Nephron (organoid): Measurements from ENCODE around the gene SLC25A4.
A peak's percentile ranks its signal among the peaks of the same experiment; 100 is the strongest.

Source experiments
- H3K27ac Mint-ChIP-seq, 3 experiments: 2 replicates each; pipeline ENCODE4 v1.8.0; 2020; ENCODE audit warnings: mixed read lengths in 3 of 3, mild to moderate bottlenecking in 2 of 3, moderate library complexity in 1 of 3
- H3K27me3 Mint-ChIP-seq: 2 replicates; pipeline ENCODE4 v1.8.0; 2021; ENCODE audit warnings: low read depth, mild to moderate bottlenecking, moderate library complexity, mixed read lengths
- H3K36me3 Mint-ChIP-seq: 2 replicates; pipeline ENCODE4 v1.8.0; 2020; ENCODE audit warnings: low read depth, mixed read lengths
- H3K4me1 Mint-ChIP-seq: 2 replicates; pipeline ENCODE4 v1.8.0; 2020; ENCODE audit warnings: mixed read lengths
- H3K4me3 Mint-ChIP-seq, 3 experiments: 2 replicates each; pipeline ENCODE4 v1.8.0; 2020; ENCODE audit warnings: mild to moderate bottlenecking in 3 of 3, mixed read lengths in 3 of 3, moderate library complexity in 2 of 3
- H3K9me3 Mint-ChIP-seq: 2 replicates; pipeline ENCODE4 v1.8.0; 2020; ENCODE audit warnings: mixed read lengths
- CTCF ChIP-seq, 3 experiments: fragments of 200-600 bp; sonication (generic); IDR thresholded peaks; one replicate each; pipeline ENCODE4 v1.5.0; 2021; ENCODE audit warnings: antibody characterized with exemption in 3 of 3; ENCODE audit not compliant: unreplicated experiment in 3 of 3

The SLC25A4 gene

GRCh38 chr4:185167234-185167633 is 24.2 kb downstream of the SLC25A4 start:
- no peaks in the 10 kb centered on the region for H3K27me3 Mint-ChIP-seq
- peaks cover 4% of the 10 kb centered on the region for H3K4me1 Mint-ChIP-seq
- no peak for TF ChIP-seq CTCF (IDR thresholded peaks at IDR 0.05; ENCODE audit: unreplicated experiment in 3 of 3)
- H3K4me3 Mint-ChIP-seq: no peak overlapping the region
- no peaks in the 10 kb centered on the region for H3K9me3 Mint-ChIP-seq
- peaks cover 37% of the 10 kb centered on the region for H3K36me3 Mint-ChIP-seq
- H3K27ac Mint-ChIP-seq: no peak overlapping the region

- Mint-ChIP-seq H3K4me3 (no peak overlapping the region), H3K27ac (no peak overlapping the region), H3K4me1 (no peaks in the 10 kb centered on the region), H3K36me3 (peaks cover 46% of the 10 kb centered on the region), H3K27me3 (no peaks in the 10 kb centered on the region), H3K9me3 (no peaks in the 10 kb centered on the region)
- TF ChIP-seq CTCF (IDR thresholded peaks at IDR 0.05; ENCODE audit: unreplicated experiment in 3 of 3): no peak
Measured at GRCh38 chr4:185171373-185172071, 28.5 kb downstream of the SLC25A4 start.

GRCh38 chr4:185179488-185179887 is 36.4 kb downstream of the SLC25A4 start:
- TF ChIP-seq CTCF (IDR thresholded peaks at IDR 0.05; ENCODE audit: unreplicated experiment in 3 of 3): no peak
- Mint-ChIP-seq H3K27ac (no peak overlapping the region), H3K36me3 (peaks cover 15% of the 10 kb centered on the region), H3K27me3 (no peaks in the 10 kb centered on the region), H3K9me3 (no peaks in the 10 kb centered on the region), H3K4me1 (no peaks in the 10 kb centered on the region), H3K4me3 (no peak overlapping the region)

- Mint-ChIP-seq H3K27ac (no peak overlapping the region), H3K4me1 (peaks cover 6% of the 10 kb centered on the region), H3K4me3 (no peak overlapping the region), H3K9me3 (no peaks in the 10 kb centered on the region), H3K27me3 (no peaks in the 10 kb centered on the region), H3K36me3 (peaks cover 11% of the 10 kb centered on the region)
- TF ChIP-seq CTCF (IDR thresholded peaks at IDR 0.05; ENCODE audit: unreplicated experiment in 3 of 3): no peak
Measured at GRCh38 chr4:185182239-185182638, 39.2 kb downstream of the SLC25A4 start.

GRCh38 chr4:185183622-185184281 is 40.7 kb downstream of the SLC25A4 start:
- Mint-ChIP-seq H3K4me1 (peaks cover 9% of the 10 kb centered on the region), H3K36me3 (peaks cover 15% of the 10 kb centered on the region), H3K4me3 (no peak overlapping the region), H3K9me3 (no peaks in the 10 kb centered on the region), H3K27me3 (no peaks in the 10 kb centered on the region), H3K27ac (no peak overlapping the region)
- peak; percentile 78 to 81 (median 80) for TF ChIP-seq CTCF (IDR thresholded peaks at IDR 0.05; ENCODE audit: unreplicated experiment in 3 of 3)

GRCh38 chr4:185186769-185187168 is 43.7 kb downstream of the SLC25A4 start:
- Mint-ChIP-seq H3K27ac (no peak overlapping the region), H3K4me3 (no peak overlapping the region), H3K36me3 (peaks cover 28% of the 10 kb centered on the region), H3K4me1 (peaks cover 9% of the 10 kb centered on the region), H3K9me3 (no peaks in the 10 kb centered on the region), H3K27me3 (no peaks in the 10 kb centered on the region)
- no peak for TF ChIP-seq CTCF (IDR thresholded peaks at IDR 0.05; ENCODE audit: unreplicated experiment in 3 of 3)
